GM18873 (cell line): ENCODE measurements around the gene MICAL2.

Experiments used
- ATAC-seq: cut with Tn5 transposase; IDR thresholded peaks from one replicate; pipeline ENCODE4 v1.9.1; 2021; ENCODE audit warnings: mild to moderate bottlenecking, moderate library complexity, moderate number of reproducible peaks; ENCODE audit not compliant: unreplicated experiment, low FRiP score

The MICAL2 gene

DNA sequence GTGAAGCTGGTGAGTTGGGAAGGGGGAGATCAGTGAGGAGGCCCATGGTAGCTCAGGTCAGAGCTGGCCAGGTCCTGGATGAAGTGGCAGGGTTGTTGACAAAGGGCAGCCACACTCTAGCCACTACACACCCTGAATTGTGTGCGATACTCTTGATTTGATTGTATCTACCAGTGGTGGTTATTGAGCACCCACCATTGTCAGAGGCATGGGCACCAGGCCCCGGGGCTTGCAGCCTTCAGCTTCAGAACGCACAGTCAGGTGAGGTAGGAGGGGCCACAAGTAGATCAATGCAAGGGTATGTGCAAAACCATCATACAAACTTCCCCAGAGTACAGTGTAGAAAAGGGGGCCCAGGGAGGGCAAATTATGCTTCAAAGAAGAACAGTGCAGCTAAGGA is 38.1 kb downstream of the MICAL2 start:
- ATAC-seq: no peak

- no peak for ATAC-seq
Observed at GRCh38 chr11:12148882-12149281, 38.5 kb downstream of the MICAL2 start.

DNA sequence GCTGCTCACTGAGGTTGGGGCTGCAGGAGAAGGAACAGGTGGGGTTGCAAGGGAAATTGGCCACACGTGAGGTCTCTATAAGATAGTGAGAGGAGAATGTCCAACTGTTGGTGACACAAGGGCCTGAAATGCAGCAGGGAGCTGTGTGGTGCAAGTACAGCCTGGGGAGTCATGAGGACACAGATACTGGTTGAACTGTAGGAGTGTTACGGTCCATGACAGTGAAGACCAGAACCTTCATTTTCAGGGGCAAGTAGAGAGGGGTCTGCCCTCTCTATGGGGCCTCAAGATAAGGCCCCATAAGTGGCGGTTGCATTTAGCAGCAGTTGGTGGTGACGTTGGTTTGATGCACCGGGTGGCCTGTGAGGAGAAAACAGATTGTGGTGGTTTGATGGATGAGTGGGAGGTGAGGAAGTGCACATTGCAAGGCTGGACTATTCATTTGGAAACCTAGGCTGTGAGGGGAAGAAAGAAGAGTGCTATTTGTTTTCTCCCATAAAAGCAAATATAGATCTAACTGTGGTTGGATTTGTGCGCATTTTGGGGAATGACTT is 39.4 kb downstream of the MICAL2 start:
- no peak for ATAC-seq

- no peak for ATAC-seq
Observed at GRCh38 chr11:12150831-12151382, 40.5 kb downstream of the MICAL2 start.

DNA sequence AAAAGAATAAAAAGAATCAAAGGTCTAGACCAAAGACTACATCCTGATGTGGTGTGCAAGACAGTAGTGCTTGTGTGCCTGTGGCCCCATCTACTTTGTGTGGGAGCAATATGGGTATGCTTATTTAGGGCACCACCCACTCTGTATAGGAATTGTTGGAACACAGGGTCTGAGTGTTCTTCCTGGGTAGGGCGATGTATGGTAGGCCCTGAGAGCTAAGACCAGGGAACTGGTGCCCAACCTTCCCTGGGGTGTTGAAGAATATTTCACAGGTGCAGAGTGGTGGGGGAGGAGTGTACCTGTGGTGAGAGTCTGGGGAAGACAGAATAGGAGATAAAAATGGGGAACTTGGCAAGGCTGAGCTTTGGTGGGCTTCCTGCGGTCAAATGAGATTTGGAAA is 41.9 kb downstream of the MICAL2 start:
- no peak for ATAC-seq

DNA sequence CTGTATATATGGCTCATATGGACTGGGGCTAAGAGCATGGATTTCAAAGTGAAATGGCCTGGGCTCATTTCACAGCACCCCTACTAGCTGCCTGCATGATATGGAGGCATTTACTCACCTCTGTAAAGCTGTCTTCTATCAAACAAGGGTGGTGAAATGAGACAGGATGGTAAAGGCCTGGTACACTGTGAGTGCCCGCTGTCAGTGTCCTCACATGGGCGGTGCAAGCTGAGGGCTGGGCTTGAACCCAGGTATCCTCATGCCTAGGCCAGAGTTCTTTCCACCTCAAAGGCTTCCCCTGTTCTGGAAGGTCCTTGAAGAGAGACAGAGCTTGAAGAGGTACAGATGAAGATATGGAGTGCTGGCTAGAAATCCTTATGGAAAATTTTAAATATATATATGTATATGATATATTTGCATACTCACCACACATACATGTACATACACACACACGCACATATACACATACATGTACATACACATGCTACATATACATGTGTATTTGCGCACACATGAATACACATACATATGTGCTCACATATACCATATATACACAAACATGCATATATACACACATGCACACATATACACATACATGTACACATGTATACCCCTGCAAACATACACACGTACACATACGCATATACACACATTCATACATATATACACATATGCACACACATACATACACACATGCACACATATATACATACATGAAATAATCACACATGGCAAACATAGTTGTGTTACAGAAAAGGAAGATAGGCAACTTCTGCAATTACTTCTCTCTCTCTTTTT is 44.7 kb downstream of the MICAL2 start:
- no peak for ATAC-seq

- ATAC-seq: no peak
Observed at GRCh38 chr11:12155696-12156095, 45.3 kb downstream of the MICAL2 start.

GRCh38 chr11:12156301-12157140 is 46.1 kb downstream of the MICAL2 start:
- no peak for ATAC-seq

DNA sequence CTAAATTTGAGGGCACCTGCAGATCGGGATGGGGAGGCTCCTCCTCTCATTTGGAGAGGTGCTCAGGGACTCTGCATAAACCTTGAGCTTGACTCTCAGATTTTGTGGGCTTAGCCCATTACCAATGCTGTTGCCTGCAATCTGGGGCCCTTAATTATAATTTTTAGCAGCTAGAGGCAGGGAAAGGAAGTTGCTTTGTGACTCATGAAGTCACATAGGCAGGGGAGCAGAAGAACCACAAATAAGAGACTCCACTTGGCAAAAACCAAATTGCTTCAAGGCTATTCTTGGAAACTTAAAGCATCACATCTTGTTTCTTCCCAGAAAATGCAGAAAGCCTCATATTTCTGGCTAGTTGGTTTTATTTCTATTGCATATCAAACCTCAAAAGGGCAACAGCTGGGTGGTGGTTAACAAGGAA is 46.9 kb downstream of the MICAL2 start:
- no peak for ATAC-seq

DNA sequence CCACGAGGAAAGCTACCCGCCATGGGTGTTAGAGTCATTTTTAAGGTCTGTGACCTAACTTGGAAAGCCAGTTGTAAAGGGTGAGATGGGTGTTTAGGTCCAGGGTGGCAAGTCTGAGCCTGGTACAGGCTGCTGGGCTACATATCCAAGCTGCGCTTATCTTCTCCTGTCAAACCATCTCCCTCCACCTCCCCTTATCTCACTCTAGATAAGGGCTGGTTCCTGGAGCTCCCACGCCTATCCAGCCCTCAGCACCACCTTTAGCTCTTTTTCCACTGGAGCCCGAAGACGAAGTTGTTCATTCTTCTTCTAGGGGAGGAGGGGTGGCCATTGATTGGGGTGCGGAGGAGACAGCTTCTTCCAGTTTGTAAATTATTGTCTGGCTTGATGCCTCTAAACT is 48.5 kb downstream of the MICAL2 start:
- no peak for ATAC-seq

DNA sequence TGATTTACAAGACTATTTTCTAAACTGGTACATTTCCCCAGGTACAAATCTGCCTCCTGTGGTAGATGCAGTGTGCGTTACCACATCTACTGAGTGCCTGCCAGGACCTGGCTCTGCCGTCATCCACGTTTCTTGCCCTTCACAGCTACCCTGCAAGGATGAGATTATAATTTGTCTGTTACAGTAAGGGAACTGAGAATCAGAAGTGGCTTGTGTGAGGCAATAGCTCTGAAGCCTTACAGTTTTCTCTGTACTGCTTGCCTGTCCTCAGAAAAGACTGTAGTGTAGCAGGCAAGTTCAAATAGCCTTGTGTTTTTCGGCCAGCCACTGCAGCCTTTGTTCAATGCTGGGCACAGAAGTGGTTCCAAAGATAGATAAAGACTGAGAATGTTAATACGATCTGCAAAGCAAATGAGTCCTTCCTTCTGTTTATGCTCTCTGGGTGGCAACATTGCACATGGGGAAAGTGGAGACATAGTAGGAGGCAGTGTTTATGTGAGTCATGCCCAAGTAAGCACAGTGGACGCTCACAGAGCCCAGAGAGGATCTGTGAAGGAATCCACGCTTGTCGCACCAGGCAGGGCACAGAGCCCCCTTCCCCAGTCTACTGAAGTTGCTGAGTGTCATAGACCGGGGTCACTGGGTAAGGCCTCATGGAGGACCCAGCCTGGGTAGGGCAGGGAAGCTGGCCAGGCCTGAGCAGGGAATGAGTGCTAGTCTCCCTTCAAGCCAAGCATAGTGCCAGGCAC is 49.1 kb downstream of the MICAL2 start:
- ATAC-seq: no peak

DNA sequence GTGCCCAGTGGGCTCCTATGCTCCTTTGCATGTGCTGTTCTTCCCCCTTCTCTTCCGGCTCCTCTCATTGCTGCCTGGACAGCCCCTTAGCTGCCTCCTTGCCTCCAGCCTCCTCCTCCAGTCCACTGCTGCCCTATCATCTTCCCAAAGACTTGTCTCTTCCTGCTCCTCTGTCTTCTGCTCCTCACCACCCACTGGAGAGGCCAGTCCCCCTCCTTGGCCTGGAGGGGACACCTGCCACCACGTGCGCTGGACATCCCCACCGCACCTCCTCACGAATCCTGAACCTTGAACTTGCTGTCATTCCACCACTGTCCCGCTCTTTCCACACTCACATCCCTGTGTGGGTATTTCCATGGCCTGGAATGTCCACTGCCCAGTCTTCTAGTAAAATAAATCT is 49.8 kb downstream of the MICAL2 start:
- no peak for ATAC-seq

DNA sequence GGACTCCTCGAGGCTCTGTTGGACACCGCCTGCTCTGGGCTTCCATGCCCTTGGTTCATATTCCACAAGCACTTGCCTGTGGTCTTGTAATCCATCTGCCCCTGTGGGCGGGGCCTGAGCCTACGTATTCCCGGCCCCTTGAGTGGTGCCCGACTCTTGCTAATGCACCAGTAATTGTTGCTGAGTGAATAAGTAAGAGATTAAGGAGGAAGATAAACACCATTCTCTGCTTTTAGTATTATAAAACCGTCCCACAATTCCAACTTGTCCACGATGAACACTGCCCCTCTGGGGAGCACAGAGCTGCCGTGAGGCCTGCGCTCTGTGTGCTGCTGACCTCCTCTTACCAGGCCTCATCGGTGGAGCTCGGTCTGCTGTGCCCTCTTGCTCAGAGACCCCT is 50.3 kb downstream of the MICAL2 start:
- ATAC-seq: no peak

DNA sequence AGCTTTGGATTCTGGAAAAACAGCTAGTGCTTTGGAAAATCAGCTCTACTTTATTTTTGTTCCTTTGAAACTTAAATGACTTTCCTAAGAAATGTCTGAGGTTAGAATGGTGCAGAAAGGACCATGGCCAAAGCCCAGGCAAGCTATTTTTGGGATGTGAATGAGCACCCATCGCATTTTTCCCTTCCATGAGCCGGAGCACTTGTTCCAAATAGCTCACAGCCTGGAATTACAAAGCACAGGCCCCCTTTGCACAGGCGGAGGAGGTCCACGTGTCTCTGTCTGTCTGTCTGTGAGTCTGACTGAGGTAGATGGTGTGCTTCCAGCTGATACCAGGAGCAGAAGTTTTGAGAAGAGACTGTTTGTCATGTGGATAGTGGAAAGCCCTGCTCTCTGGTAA is 50.7 kb downstream of the MICAL2 start:
- no peak for ATAC-seq

GRCh38 chr11:12161603-12162350 is 51.4 kb downstream of the MICAL2 start:
- no peak for ATAC-seq

DNA sequence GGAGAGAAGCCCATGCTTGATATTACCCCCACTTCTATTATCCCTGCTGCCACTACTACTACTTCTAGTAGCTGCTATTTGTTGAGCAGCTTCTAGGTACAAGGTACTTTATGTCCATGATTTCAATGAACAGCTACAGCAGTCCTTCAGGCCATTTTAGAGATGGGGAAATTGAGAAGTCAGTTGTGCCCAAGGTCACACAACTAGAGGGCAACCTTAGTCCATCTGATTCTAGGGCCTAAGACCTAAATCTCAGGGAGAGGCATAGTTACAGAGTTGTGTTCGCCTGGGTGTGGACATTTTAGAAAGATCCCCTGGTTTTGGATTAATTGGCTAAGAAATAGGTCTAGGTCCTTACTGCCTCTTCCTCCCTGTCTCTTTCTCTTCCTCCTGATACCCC is 52.3 kb downstream of the MICAL2 start:
- no peak for ATAC-seq

DNA sequence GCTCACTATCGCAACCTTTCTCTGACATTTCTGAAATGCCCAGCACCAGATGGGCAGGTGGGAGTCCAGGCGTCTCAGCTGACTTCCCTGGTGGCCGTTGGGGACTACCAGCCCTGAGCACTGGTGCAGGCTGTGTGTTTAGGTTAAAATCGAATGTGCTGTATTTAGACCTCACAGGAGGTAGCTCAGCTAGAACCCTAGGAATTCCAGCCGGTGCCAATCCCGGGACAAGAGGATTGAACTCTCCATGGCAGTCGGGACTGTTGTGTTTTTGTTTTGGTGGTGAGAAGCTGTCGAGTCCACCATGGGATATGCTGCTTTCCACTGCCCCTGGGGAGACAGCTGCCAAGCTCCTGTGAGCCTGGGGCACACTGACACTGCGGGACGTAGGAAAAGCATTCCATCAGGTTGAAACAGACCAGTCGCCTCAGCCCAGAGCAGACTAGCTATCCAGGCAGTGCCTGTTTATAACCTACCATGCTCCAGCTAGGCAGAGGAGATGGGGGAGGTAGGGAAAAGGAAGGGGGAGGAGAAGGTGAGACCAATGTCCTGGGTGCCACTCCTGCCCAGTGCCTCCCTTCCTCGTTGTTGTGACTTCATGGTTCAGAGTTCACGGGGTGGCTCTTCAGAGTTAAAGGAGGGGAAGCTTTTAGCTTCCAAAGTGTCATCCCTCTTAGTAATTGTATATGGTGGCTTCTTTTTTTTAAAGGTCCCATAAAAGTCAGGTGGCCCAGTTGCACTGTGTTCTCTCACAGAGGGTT is 53.0 kb downstream of the MICAL2 start:
- no peak for ATAC-seq

- no peak for ATAC-seq
Observed at GRCh38 chr11:12164061-12165014, 53.9 kb downstream of the MICAL2 start.
